Astrocyte (in vitro differentiated cells and primary cell): Measurements from ENCODE around the gene ADGRL1. TPM values are rescaled to one million over a fixed set of nuclear protein-coding genes. Genes with fewer than 3 reads are reported as not detected.

ENCODE experiments used
- DNase-seq: peaks from one replicate; pipeline ENCODE4 v3.0.0-alpha.2; 2010; ENCODE audit warnings: low read depth
- FAIRE-seq: peaks from 2 replicates; lab custom pipeline; 2011; peaks lifted over from hg19 to GRCh38; lab: Jason Lieb, UNC
- H2AFZ ChIP-seq: 2 replicates; pipeline ENCODE4 v1.6.0; 2012; ENCODE audit warnings: low read depth, low read length, inconsistent platforms
- H3K27ac ChIP-seq: 2 replicates; pipeline ENCODE4 v1.5.1; 2011; ENCODE audit warnings: low read depth, low read length, inconsistent platforms
- H3K27me3 ChIP-seq: 2 replicates; pipeline ENCODE4 v1.6.0; 2011; ENCODE audit warnings: low read length, inconsistent platforms; ENCODE audit not compliant: insufficient read depth
- H3K36me3 ChIP-seq: 2 replicates; pipeline ENCODE4 v1.5.1; 2011; ENCODE audit warnings: low read length, inconsistent platforms; ENCODE audit not compliant: insufficient read depth
- H3K4me1 ChIP-seq: 2 replicates; pipeline ENCODE4 v1.5.1; 2011; ENCODE audit warnings: low read length, inconsistent platforms; ENCODE audit not compliant: insufficient read depth
- H3K4me2 ChIP-seq: 2 replicates; pipeline ENCODE4 v1.6.0; 2012; ENCODE audit warnings: low read length, inconsistent platforms
- H3K4me3 ChIP-seq: 2 replicates; pipeline ENCODE4 v1.5.1; 2011; ENCODE audit warnings: low read depth, mild to moderate bottlenecking, low read length, inconsistent platforms; ENCODE audit not compliant: insufficient read depth
- H3K79me2 ChIP-seq: 2 replicates; pipeline ENCODE4 v1.6.0; 2012; ENCODE audit warnings: mild to moderate bottlenecking, low read length, inconsistent platforms; ENCODE audit not compliant: insufficient read depth
- H3K9ac ChIP-seq: 2 replicates; pipeline ENCODE4 v1.6.0; 2012; ENCODE audit warnings: mild to moderate bottlenecking, low read length, inconsistent platforms
- H3K9me3 ChIP-seq: 2 replicates; pipeline ENCODE4 v1.5.1; 2012; ENCODE audit warnings: low read depth, mild to moderate bottlenecking, low read length, inconsistent platforms; ENCODE audit not compliant: insufficient read depth
- H4K20me1 ChIP-seq: 2 replicates; pipeline ENCODE4 v1.6.0; 2012; ENCODE audit warnings: low read length, inconsistent platforms; ENCODE audit not compliant: insufficient read depth
- H3K27ac Mint-ChIP-seq: one replicate; pipeline ENCODE4 v1.8.0; 2021; ENCODE audit warnings: mild to moderate bottlenecking, mixed read lengths; ENCODE audit not compliant: unreplicated experiment
- H3K27me3 Mint-ChIP-seq: one replicate; pipeline ENCODE4 v1.8.0; 2021; ENCODE audit warnings: low read depth, mixed read lengths; ENCODE audit not compliant: unreplicated experiment
- H3K36me3 Mint-ChIP-seq: one replicate; pipeline ENCODE4 v1.8.0; 2021; ENCODE audit warnings: low read depth, mixed read lengths; ENCODE audit not compliant: unreplicated experiment
- H3K4me1 Mint-ChIP-seq: one replicate; pipeline ENCODE4 v1.8.0; 2021; ENCODE audit warnings: low read depth, mixed read lengths; ENCODE audit not compliant: unreplicated experiment
- H3K4me3 Mint-ChIP-seq: one replicate; pipeline ENCODE4 v1.8.0; 2021; ENCODE audit warnings: mild to moderate bottlenecking, moderate library complexity, mixed read lengths; ENCODE audit not compliant: unreplicated experiment
- H3K9me3 Mint-ChIP-seq: one replicate; pipeline ENCODE4 v1.8.0; 2021; ENCODE audit warnings: mild to moderate bottlenecking, mixed read lengths; ENCODE audit not compliant: unreplicated experiment
- CTCF ChIP-seq: IDR thresholded peaks from 2 replicates; pipeline ENCODE4 v1.5.1; 2011; ENCODE audit warnings: low read depth, mild to moderate bottlenecking, inconsistent platforms, low read length, moderate library complexity; ENCODE audit not compliant: insufficient read depth
- EZH2 ChIP-seq: IDR thresholded peaks from 2 replicates; pipeline ENCODE4 v1.6.1; 2012; ENCODE audit warnings: mild to moderate bottlenecking, low read length, inconsistent platforms; ENCODE audit not compliant: insufficient read depth
- total RNA-seq: library from RNA; stranded (reverse); gene quantifications from 2 replicates; pipeline ENCODE4 v1.2.1, GENCODE V29; 2021

ADGRL1 gene
- total RNA-seq, 1 donor from 2014 or later, result 40.9 TPM

- Histone ChIP-seq H3K27me3 (no peaks in the 10 kb centered on the region), H3K4me2 (no peak overlapping the region), H3K4me3 (no peak overlapping the region), H2AFZ (no peak overlapping the region), H3K36me3 (no peaks in the 10 kb centered on the region), H3K9me3 (no peaks in the 10 kb centered on the region), H4K20me1 (no peaks in the 10 kb centered on the region), H3K4me1 (no peaks in the 10 kb centered on the region), H3K79me2 (no peaks in the 10 kb centered on the region), H3K27ac (no peak overlapping the region), H3K9ac (no peak overlapping the region)
- no peaks in the 10 kb centered on the region for H3K27me3 Mint-ChIP-seq
- H3K4me1 Mint-ChIP-seq, result no peaks in the 10 kb centered on the region
- TF ChIP-seq EZH2, result no peak
- no peak for TF ChIP-seq CTCF
- peaks cover 9% of the 10 kb centered on the region for H3K36me3 Mint-ChIP-seq
- FAIRE-seq (no peak), DNase-seq (no peak)
- H3K27ac Mint-ChIP-seq, result no peak overlapping the region
- H3K4me3 Mint-ChIP-seq, result no peak overlapping the region
- H3K9me3 Mint-ChIP-seq, result no peaks in the 10 kb centered on the region
These were observed 28.4 kb downstream of the ADGRL1 start for GRCh38 chr19:14177496-14178074.

- H3K9ac ChIP-seq, result no peak overlapping the region
- TF ChIP-seq EZH2, result no peak
- TF ChIP-seq CTCF, result no peak
- no peaks in the 10 kb centered on the region for H3K9me3 ChIP-seq
- H3K27ac Mint-ChIP-seq, result no peak overlapping the region
- no peaks in the 10 kb centered on the region for H4K20me1 ChIP-seq
- H3K27ac ChIP-seq, result no peak overlapping the region
- H3K9me3 Mint-ChIP-seq, result no peaks in the 10 kb centered on the region
- H3K4me1 Mint-ChIP-seq, result no peaks in the 10 kb centered on the region
- no peak overlapping the region for H3K4me3 Mint-ChIP-seq
- peaks cover 25% of the 10 kb centered on the region for H3K36me3 Mint-ChIP-seq
- H3K4me2 ChIP-seq, result no peak overlapping the region
- no peak overlapping the region for H3K4me3 ChIP-seq
- H3K4me1 ChIP-seq, result no peaks in the 10 kb centered on the region
- no peaks in the 10 kb centered on the region for H3K27me3 ChIP-seq
- no peaks in the 10 kb centered on the region for H3K27me3 Mint-ChIP-seq
- no peaks in the 10 kb centered on the region for H3K36me3 ChIP-seq
- H3K79me2 ChIP-seq, result no peaks in the 10 kb centered on the region
- DNase-seq (no peak), FAIRE-seq (no peak)
- no peak overlapping the region for H2AFZ ChIP-seq
These were observed 30.6 kb downstream of the ADGRL1 start for GRCh38 chr19:14175351-14175792.

- no peak for TF ChIP-seq CTCF
- no peak for TF ChIP-seq EZH2
- Histone ChIP-seq H3K79me2 (no peaks in the 10 kb centered on the region), H3K27me3 (no peaks in the 10 kb centered on the region), H3K9ac (no peak overlapping the region), H3K9me3 (no peaks in the 10 kb centered on the region), H4K20me1 (no peaks in the 10 kb centered on the region), H3K4me3 (no peak overlapping the region), H2AFZ (no peak overlapping the region), H3K4me2 (no peak overlapping the region), H3K36me3 (no peaks in the 10 kb centered on the region), H3K27ac (no peak overlapping the region), H3K4me1 (no peaks in the 10 kb centered on the region)
- DNase-seq (no peak), FAIRE-seq (no peak)
- no peak overlapping the region for H3K27ac Mint-ChIP-seq
- no peak overlapping the region for H3K4me3 Mint-ChIP-seq
- no peaks in the 10 kb centered on the region for H3K27me3 Mint-ChIP-seq
- H3K9me3 Mint-ChIP-seq, result no peaks in the 10 kb centered on the region
- H3K36me3 Mint-ChIP-seq, result peaks cover 29% of the 10 kb centered on the region
- no peaks in the 10 kb centered on the region for H3K4me1 Mint-ChIP-seq
These were observed 31.1 kb downstream of the ADGRL1 start for GRCh38 chr19:14174883-14175282.
